Measurements from ENCODE around the gene ABCA7. TPM values are rescaled to one million over a fixed set of nuclear protein-coding genes. Genes with fewer than 3 reads are reported as not detected.

ABCA7 gene
- total RNA-seq, 1 experiment from 2014 or later, result 91.4 TPM

GRCh38 chr19:1011831-1012333 lies 28.0 kb upstream of the ABCA7 start:
- no peak overlapping the region for H2AFZ ChIP-seq (ENCODE audit: low read depth, low read length, poor library complexity, severe bottlenecking)
- H4K20me1 ChIP-seq (ENCODE audit: insufficient read depth), result no peaks in the 10 kb centered on the region; the same call in 1 of the 2 replicates
- no peaks in the 10 kb centered on the region for H3K9me2 ChIP-seq (ENCODE audit: insufficient read depth)
- H3K27ac ChIP-seq (ENCODE audit: low read depth, low read length), result no peak overlapping the region
- TF ChIP-seq TCF7L2 (IDR thresholded peaks at IDR 0.05; ENCODE audit: borderline replicate concordance, extremely low read depth, insufficient read depth, insufficient read length), result no peak
- no peaks in the 10 kb centered on the region for H3K9me3 ChIP-seq (ENCODE audit: control insufficient read depth in 1 of 2, insufficient read depth in 1 of 2, low read depth in 1 of 2, low read length in 2 of 2)
- ChIA-PET CTCF (no interaction called here), POLR2A (no interaction called here), RAD21 (ENCODE audit: low non-redundant PET in 1 of 2, low total read pairs in 2 of 2, uncharacterized antibody in 2 of 2, unreplicated experiment in 2 of 2) (no interaction called here)
- H3K27me3 ChIP-seq (ENCODE audit: insufficient read depth, low read length), result no peaks in the 10 kb centered on the region
- intact Hi-C loops (cut with micrococcal nuclease), result no loop called here
- peaks cover 40% of the 10 kb centered on the region for H3K79me2 ChIP-seq (ENCODE audit: insufficient read depth, low read length)
- peaks cover 2 to 5% of the 10 kb centered on the region in 2 experiments for H3K4me1 ChIP-seq (ENCODE audit: control insufficient read depth in 1 of 2, insufficient read depth in 2 of 2, low read length in 2 of 2)
- DNase-seq (ENCODE audit: low read depth, low spot score) (no peak), ATAC-seq (no peak)
- BruUV-seq (replicated peaks), result no TSS peak
- peaks cover 3 to 4% of the 10 kb centered on the region in 2 experiments; a peak in 2 of 4 replicates for H3K36me3 ChIP-seq (ENCODE audit: control insufficient read depth in 1 of 2, insufficient read depth in 2 of 2, low read length in 2 of 2)
- H3K9ac ChIP-seq (ENCODE audit: low read length), result no peak overlapping the region
- H3K4me2 ChIP-seq (ENCODE audit: low read length), result no peak overlapping the region
- no peak overlapping the region for H3K4me3 ChIP-seq (replicated peaks in 1 of 2; ENCODE audit: low read depth in 1 of 2, low read length in 2 of 2)

- no TSS peak for BruUV-seq (replicated peaks)
- Histone ChIP-seq H3K4me2 (ENCODE audit: low read length) (no peak overlapping the region), H3K9ac (ENCODE audit: low read length) (no peak overlapping the region), H2AFZ (ENCODE audit: low read depth, low read length, poor library complexity, severe bottlenecking) (no peak overlapping the region), H3K79me2 (ENCODE audit: insufficient read depth, low read length) (peaks cover 44% of the 10 kb centered on the region), H3K9me3 (ENCODE audit: control insufficient read depth in 1 of 2, insufficient read depth in 1 of 2, low read depth in 1 of 2, low read length in 2 of 2) (no peaks in the 10 kb centered on the region), H3K36me3 (ENCODE audit: control insufficient read depth in 1 of 2, insufficient read depth in 2 of 2, low read length in 2 of 2) (peaks cover 3 to 4% of the 10 kb centered on the region in 2 experiments; a peak in 2 of 4 replicates), H4K20me1 (ENCODE audit: insufficient read depth) (no peaks in the 10 kb centered on the region; the same call in 1 of the 2 replicates), H3K27me3 (ENCODE audit: insufficient read depth, low read length) (no peaks in the 10 kb centered on the region), H3K9me2 (ENCODE audit: insufficient read depth) (no peaks in the 10 kb centered on the region), H3K4me1 (ENCODE audit: control insufficient read depth in 1 of 2, insufficient read depth in 2 of 2, low read length in 2 of 2) (peaks cover 7 to 10% of the 10 kb centered on the region in 2 experiments), H3K27ac (ENCODE audit: low read depth, low read length) (no peak overlapping the region), H3K4me3 (replicated peaks in 1 of 2; ENCODE audit: low read depth in 1 of 2, low read length in 2 of 2) (no peak overlapping the region)
- intact Hi-C loops (cut with micrococcal nuclease), result no loop called here
- no peak for DNase-seq (ENCODE audit: low read depth, low spot score)
- RAD21 ChIA-PET (ENCODE audit: low non-redundant PET in 1 of 2, low total read pairs in 2 of 2, uncharacterized antibody in 2 of 2, unreplicated experiment in 2 of 2), result no interaction called here
- POLR2A ChIA-PET, result no interaction called here
- ATAC-seq, result no peak
- CTCF ChIA-PET, result no interaction called here
- TF ChIP-seq TCF7L2 (IDR thresholded peaks at IDR 0.05; ENCODE audit: borderline replicate concordance, extremely low read depth, insufficient read depth, insufficient read length) (no peak), CTCF (IDR thresholded peaks at IDR 0.05 in 2 of 3, conservative IDR thresholded peaks at IDR 0.05 in 1 of 3; ENCODE audit: borderline replicate concordance in 1 of 3, insufficient read depth in 1 of 3, low read depth in 2 of 3, low read length in 2 of 3) (no peak), CEBPB (IDR thresholded peaks at IDR 0.05; ENCODE audit: low read depth) (no peak), ATF3 (IDR thresholded peaks at IDR 0.05) (no peak), ELF1 (IDR thresholded peaks at IDR 0.05; ENCODE audit: borderline replicate concordance, low read depth) (no peak), POLR2AphosphoS5 (IDR thresholded peaks at IDR 0.05; ENCODE audit: low read depth, low read length) (no peak), JUND (IDR thresholded peaks at IDR 0.05) (no peak), SP1 (IDR thresholded peaks at IDR 0.05; ENCODE audit: low read depth) (no peak), REST (IDR thresholded peaks at IDR 0.05; ENCODE audit: low read depth) (no peak), YY1 (IDR thresholded peaks at IDR 0.05; ENCODE audit: extremely low read depth, insufficient replicate concordance, low read depth, low read length) (no peak)
These were observed 27.6 kb upstream of the ABCA7 start for GRCh38 chr19:1012334-1012733.

Measured in HCT116 (cell line).